ENCODE measurements around the gene MRPL37.

The MRPL37 gene

GRCh38 chr1:54157401-54157800 is 42.6 kb upstream of the MRPL37 start:
- DNase-seq (ENCODE audit: low spot score) = no peak
- in situ Hi-C loops (cut with MboI; ENCODE audit: low pct_unique_long_range_greater_than_20kb, low sequenced_read_pairs, unreplicated experiment) = no loop called here
- TF ChIP-seq CTCF (IDR thresholded peaks at IDR 0.05; ENCODE audit: extremely low read depth, insufficient read depth, missing control alignments) = no peak

- TF ChIP-seq CTCF (IDR thresholded peaks at IDR 0.05; ENCODE audit: extremely low read depth, insufficient read depth, missing control alignments) = no peak
- in situ Hi-C loops (cut with MboI; ENCODE audit: low pct_unique_long_range_greater_than_20kb, low sequenced_read_pairs, unreplicated experiment) = no loop called here
- no peak for DNase-seq (ENCODE audit: low spot score)
Measured at GRCh38 chr1:54158071-54158470, 41.9 kb upstream of the MRPL37 start.

GRCh38 chr1:54159733-54160316 is 40.1 kb upstream of the MRPL37 start:
- in situ Hi-C loops (cut with MboI; ENCODE audit: low pct_unique_long_range_greater_than_20kb, low sequenced_read_pairs, unreplicated experiment) = no loop called here
- no peak for DNase-seq (ENCODE audit: low spot score)
- TF ChIP-seq CTCF (IDR thresholded peaks at IDR 0.05; ENCODE audit: extremely low read depth, insufficient read depth, missing control alignments) = no peak

- TF ChIP-seq CTCF (IDR thresholded peaks at IDR 0.05; ENCODE audit: extremely low read depth, insufficient read depth, missing control alignments) = no peak
- in situ Hi-C loops (cut with MboI; ENCODE audit: low pct_unique_long_range_greater_than_20kb, low sequenced_read_pairs, unreplicated experiment) = no loop called here
- DNase-seq (ENCODE audit: low spot score) = no peak
Measured at GRCh38 chr1:54160351-54160750, 39.6 kb upstream of the MRPL37 start.

- DNase-seq (ENCODE audit: low spot score) = no peak
- no peak for TF ChIP-seq CTCF (IDR thresholded peaks at IDR 0.05; ENCODE audit: extremely low read depth, insufficient read depth, missing control alignments)
- in situ Hi-C loops (cut with MboI; ENCODE audit: low pct_unique_long_range_greater_than_20kb, low sequenced_read_pairs, unreplicated experiment) = no loop called here
Measured at GRCh38 chr1:54161495-54162168, 38.3 kb upstream of the MRPL37 start.

GRCh38 chr1:54163051-54163450 is 36.9 kb upstream of the MRPL37 start:
- TF ChIP-seq CTCF (IDR thresholded peaks at IDR 0.05; ENCODE audit: extremely low read depth, insufficient read depth, missing control alignments) = no peak
- in situ Hi-C loops (cut with MboI; ENCODE audit: low pct_unique_long_range_greater_than_20kb, low sequenced_read_pairs, unreplicated experiment) = no loop called here
- no peak for DNase-seq (ENCODE audit: low spot score)

All from GM13977 (cell line).